SK-N-SH treated with all-trans-retinoic acid at 6 μM for 48 hours (cell line): Measurements from ENCODE around the gene CEACAM16.

ENCODE experiments used
- ATAC-seq: fragments of 200-7000 bp; cut with Tn5 transposase; 3 replicates; pipeline ENCODE4 v1.9.1; 2020; ENCODE audit warnings: mild to moderate bottlenecking, moderate library complexity
- ARNTL ChIP-seq: fragments of 450-650 bp; formaldehyde crosslinking; IDR thresholded peaks from 2 replicates; pipeline ENCODE4 v1.5.0; 2020; ENCODE audit warnings: low read depth, mild to moderate bottlenecking, moderate library complexity, borderline replicate concordance
- BACH2 ChIP-seq: fragments of 250-450 bp; sonication (Bioruptor Pico); IDR thresholded peaks from 2 replicates; pipeline ENCODE4 v1.9.0; 2021; ENCODE audit warnings: mild to moderate bottlenecking, borderline replicate concordance
- CSDC2 ChIP-seq: fragments of 250-450 bp; sonication (Bioruptor Pico); IDR thresholded peaks from 2 replicates; pipeline ENCODE4 v1.5.0; 2020; ENCODE audit warnings: mild to moderate bottlenecking, moderate library complexity
- ESRRG ChIP-seq: fragments of 250-450 bp; sonication (Bioruptor Pico); IDR thresholded peaks from 2 replicates; pipeline ENCODE4 v1.6.1; 2021; ENCODE audit warnings: mild to moderate bottlenecking
- GLIS3 ChIP-seq: fragments of 250-450 bp; sonication (Bioruptor Pico); IDR thresholded peaks from 2 replicates; pipeline ENCODE4 v1.5.0; 2020; ENCODE audit warnings: mild to moderate bottlenecking, moderate library complexity
- ISL1 ChIP-seq: fragments of 250-450 bp; sonication (Bioruptor Pico); IDR thresholded peaks from 2 replicates; pipeline ENCODE4 v2.1.2; 2022; ENCODE audit warnings: mild to moderate bottlenecking, moderate library complexity
- OSR1 ChIP-seq: fragments of 250-450 bp; sonication (Bioruptor Pico); IDR thresholded peaks from 2 replicates; pipeline ENCODE4 v1.8.0; 2022; ENCODE audit warnings: moderate library complexity, mild to moderate bottlenecking, inconsistent platforms
- PPARA ChIP-seq: fragments of 250-450 bp; sonication (Bioruptor Pico); IDR thresholded peaks from 2 replicates; pipeline ENCODE4 v1.5.0; 2020; ENCODE audit warnings: mild to moderate bottlenecking, borderline replicate concordance
- TCF4 ChIP-seq: fragments of 250-450 bp; sonication (Bioruptor Pico); IDR thresholded peaks from 2 replicates; pipeline ENCODE4 v1.8.0; 2021; ENCODE audit warnings: mild to moderate bottlenecking, moderate library complexity, borderline replicate concordance
- TOX ChIP-seq: fragments of 250-450 bp; sonication (Bioruptor Pico); IDR thresholded peaks from 2 replicates; pipeline ENCODE4 v1.8.0; 2021; ENCODE audit warnings: mild to moderate bottlenecking, moderate library complexity, borderline replicate concordance
- ZC3H10 ChIP-seq: fragments of 250-450 bp; sonication (Bioruptor Pico); IDR thresholded peaks from 2 replicates; pipeline ENCODE4 v1.5.1; 2021; ENCODE audit warnings: mild to moderate bottlenecking, moderate library complexity
- ZFP3 ChIP-seq: fragments of 250-450 bp; sonication (Bioruptor Pico); IDR thresholded peaks from 2 replicates; pipeline ENCODE4 v1.5.0; 2020; ENCODE audit warnings: mild to moderate bottlenecking, moderate library complexity
- ZNF565 ChIP-seq: fragments of 450-650 bp; formaldehyde crosslinking; conservative IDR thresholded peaks from 2 replicates; pipeline ENCODE4 v1.5.0; 2020; ENCODE audit warnings: low read depth, mild to moderate bottlenecking, moderate library complexity
- ZNF8 ChIP-seq: fragments of 450-650 bp; formaldehyde crosslinking; IDR thresholded peaks from 2 replicates; pipeline ENCODE4 v1.5.0; 2020; ENCODE audit warnings: mild to moderate bottlenecking, moderate library complexity
- TF ChIP-seq, protein P1 (sequence below): fragments of 250-450 bp; sonication (Bioruptor Pico); IDR thresholded peaks from 2 replicates; pipeline ENCODE4 v1.8.0; 2021; ENCODE audit warnings: low read depth, mild to moderate bottlenecking, moderate library complexity, borderline replicate concordance
- TF ChIP-seq, protein P2 (sequence below): fragments of 250-450 bp; sonication (Bioruptor Pico); IDR thresholded peaks from 2 replicates; pipeline ENCODE4 v1.8.0; 2020; ENCODE audit warnings: mild to moderate bottlenecking, moderate library complexity, borderline replicate concordance
- TF ChIP-seq, protein P3 (sequence below): fragments of 250-450 bp; sonication (Bioruptor Pico); IDR thresholded peaks from 2 replicates; pipeline ENCODE4 v1.5.1; 2020; ENCODE audit warnings: low read depth, mild to moderate bottlenecking, moderate library complexity
- TF ChIP-seq, protein P4 (sequence below): fragments of 250-450 bp; sonication (Bioruptor Pico); IDR thresholded peaks from 2 replicates; pipeline ENCODE4 v1.5.1; 2021; ENCODE audit warnings: mild to moderate bottlenecking, moderate library complexity

Gene CEACAM16

DNA sequence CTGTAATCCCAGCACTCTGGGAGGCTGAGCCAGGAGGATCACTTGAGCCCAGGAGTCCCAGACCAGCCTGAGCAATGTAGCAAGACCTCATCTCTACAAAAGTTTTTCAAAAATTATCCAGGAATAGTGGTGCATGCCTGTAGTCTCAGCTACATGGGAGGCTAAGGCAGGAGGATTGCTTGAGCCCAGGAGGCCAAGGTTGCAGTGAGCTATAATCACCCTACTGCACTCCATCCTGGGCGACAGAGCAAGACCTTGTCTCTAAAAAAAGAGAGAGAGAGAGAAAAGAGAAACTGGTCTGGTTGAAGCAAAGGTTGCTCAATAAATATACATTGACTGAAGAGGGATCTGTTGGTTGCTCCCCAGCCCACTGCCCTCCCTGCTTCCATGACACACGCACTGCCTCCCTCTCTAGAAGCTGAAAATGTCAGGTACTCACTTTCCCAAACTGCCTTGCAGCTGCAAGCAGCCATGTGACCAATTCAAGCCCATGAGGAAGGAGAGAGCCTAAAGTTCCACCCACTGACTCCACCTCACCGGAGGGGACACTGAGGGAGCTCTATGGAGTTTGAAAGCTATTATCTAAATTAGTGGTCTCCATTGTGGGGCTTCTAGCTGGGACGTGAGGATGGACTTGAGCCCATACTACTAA lies 14.0 kb downstream of the CEACAM16 start:
- TF ChIP-seq, protein P1, sequence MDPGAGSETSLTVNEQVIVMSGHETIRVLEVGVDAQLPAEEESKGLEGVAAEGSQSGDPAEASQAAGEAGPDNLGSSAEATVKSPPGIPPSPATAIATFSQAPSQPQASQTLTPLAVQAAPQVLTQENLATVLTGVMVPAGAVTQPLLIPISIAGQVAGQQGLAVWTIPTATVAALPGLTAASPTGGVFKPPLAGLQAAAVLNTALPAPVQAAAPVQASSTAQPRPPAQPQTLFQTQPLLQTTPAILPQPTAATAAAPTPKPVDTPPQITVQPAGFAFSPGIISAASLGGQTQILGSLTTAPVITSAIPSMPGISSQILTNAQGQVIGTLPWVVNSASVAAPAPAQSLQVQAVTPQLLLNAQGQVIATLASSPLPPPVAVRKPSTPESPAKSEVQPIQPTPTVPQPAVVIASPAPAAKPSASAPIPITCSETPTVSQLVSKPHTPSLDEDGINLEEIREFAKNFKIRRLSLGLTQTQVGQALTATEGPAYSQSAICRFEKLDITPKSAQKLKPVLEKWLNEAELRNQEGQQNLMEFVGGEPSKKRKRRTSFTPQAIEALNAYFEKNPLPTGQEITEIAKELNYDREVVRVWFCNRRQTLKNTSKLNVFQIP (CRISPR knock-in tag) = no peak
- TF ChIP-seq ESRRG (no peak), ZNF8 (CRISPR knock-in tag) (no peak), ZC3H10 (CRISPR knock-in tag) (no peak), OSR1 (CRISPR knock-in tag) (no peak), CSDC2 (no peak), ZFP3 (no peak), TOX (CRISPR knock-in tag) (no peak), PPARA (no peak), GLIS3 (CRISPR knock-in tag) (no peak), TCF4 (CRISPR knock-in tag) (no peak), ARNTL (no peak), BACH2 (no peak), ISL1 (CRISPR knock-in tag) (no peak)
- TF ChIP-seq, protein P2, sequence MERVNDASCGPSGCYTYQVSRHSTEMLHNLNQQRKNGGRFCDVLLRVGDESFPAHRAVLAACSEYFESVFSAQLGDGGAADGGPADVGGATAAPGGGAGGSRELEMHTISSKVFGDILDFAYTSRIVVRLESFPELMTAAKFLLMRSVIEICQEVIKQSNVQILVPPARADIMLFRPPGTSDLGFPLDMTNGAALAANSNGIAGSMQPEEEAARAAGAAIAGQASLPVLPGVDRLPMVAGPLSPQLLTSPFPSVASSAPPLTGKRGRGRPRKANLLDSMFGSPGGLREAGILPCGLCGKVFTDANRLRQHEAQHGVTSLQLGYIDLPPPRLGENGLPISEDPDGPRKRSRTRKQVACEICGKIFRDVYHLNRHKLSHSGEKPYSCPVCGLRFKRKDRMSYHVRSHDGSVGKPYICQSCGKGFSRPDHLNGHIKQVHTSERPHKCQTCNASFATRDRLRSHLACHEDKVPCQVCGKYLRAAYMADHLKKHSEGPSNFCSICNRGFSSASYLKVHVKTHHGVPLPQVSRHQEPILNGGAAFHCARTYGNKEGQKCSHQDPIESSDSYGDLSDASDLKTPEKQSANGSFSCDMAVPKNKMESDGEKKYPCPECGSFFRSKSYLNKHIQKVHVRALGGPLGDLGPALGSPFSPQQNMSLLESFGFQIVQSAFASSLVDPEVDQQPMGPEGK (CRISPR knock-in tag) = no peak
- TF ChIP-seq, protein P3, sequence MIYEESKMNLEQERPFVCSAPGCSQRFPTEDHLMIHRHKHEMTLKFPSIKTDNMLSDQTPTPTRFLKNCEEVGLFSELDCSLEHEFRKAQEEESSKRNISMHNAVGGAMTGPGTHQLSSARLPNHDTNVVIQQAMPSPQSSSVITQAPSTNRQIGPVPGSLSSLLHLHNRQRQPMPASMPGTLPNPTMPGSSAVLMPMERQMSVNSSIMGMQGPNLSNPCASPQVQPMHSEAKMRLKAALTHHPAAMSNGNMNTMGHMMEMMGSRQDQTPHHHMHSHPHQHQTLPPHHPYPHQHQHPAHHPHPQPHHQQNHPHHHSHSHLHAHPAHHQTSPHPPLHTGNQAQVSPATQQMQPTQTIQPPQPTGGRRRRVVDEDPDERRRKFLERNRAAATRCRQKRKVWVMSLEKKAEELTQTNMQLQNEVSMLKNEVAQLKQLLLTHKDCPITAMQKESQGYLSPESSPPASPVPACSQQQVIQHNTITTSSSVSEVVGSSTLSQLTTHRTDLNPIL (CRISPR knock-in tag) = no peak
- ATAC-seq = peak; percentile 87

DNA sequence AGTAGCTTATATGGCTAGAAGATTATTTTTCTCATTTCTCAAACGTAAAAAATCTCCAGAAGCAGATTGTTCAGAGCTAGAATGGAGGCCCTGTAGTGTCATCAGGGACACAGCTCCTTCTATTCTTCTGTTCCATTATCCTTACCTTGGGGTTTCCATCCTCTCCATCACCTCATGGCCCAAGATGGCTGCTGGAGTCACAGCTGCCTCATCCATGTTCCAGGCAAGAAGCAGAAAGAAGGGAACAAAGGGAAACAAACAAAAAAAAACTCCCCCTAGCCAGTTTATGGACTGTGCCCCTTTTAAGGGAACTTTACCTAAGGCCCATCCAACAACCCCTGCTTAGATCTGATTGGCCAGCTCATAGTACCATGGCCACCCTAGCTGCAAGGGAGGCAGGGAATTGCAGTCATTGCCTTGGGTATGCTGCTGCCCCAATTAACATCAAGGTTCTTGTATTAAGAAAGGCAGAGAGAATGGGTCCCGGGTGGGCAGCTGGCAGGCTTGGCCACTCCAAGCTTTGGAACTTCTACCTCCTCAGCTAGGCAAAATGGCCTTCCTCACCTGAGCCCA lies 15.7 kb downstream of the CEACAM16 start:
- no peak for ATAC-seq
- TF ChIP-seq TOX (CRISPR knock-in tag) (no peak), PPARA (no peak), ZNF565 (CRISPR knock-in tag) (no peak), ZNF8 (CRISPR knock-in tag) (no peak), ESRRG (no peak), TCF4 (CRISPR knock-in tag) (no peak), ARNTL (no peak), ZFP3 (no peak), CSDC2 (no peak)
- TF ChIP-seq, protein P4, sequence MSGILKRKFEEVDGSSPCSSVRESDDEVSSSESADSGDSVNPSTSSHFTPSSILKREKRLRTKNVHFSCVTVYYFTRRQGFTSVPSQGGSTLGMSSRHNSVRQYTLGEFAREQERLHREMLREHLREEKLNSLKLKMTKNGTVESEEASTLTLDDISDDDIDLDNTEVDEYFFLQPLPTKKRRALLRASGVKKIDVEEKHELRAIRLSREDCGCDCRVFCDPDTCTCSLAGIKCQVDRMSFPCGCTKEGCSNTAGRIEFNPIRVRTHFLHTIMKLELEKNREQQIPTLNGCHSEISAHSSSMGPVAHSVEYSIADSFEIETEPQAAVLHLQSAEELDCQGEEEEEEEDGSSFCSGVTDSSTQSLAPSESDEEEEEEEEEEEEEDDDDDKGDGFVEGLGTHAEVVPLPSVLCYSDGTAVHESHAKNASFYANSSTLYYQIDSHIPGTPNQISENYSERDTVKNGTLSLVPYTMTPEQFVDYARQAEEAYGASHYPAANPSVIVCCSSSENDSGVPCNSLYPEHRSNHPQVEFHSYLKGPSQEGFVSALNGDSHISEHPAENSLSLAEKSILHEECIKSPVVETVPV (CRISPR knock-in tag) = no peak
- TF ChIP-seq, protein P2 (CRISPR knock-in tag) = no peak
- TF ChIP-seq, protein P1 (CRISPR knock-in tag) = no peak
- TF ChIP-seq, protein P3 (CRISPR knock-in tag) = no peak
